ENCODE data around the gene PRKN.

The PRKN gene

DNA sequence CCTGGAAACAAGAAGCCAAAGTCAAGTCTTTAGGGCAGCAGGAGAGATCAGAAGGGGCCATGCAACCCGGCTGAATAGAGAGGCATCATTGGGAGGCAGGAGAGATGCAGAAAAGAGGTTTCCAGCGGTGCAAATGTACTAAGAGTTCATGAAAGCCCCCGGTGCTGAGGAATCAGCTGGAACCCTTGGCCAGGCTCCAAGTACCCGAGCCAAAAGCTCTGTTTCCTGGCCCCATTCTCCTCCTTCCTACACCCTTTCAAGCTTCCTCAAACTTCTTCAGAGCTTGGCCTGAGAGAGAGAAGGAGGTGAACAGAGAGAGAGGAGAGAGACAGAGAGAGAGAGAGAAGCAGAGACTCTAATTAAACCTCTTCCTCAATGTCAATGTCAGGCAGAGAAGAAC, 433.5 kb downstream of the PRKN start:
- no peaks in the 10 kb centered on the region for H3K9me3 ChIP-seq (ENCODE audit: control insufficient read depth in 5 of 5, low read length in 5 of 5)
- H3K9ac ChIP-seq (ENCODE audit: low read length in 5 of 5): no peak overlapping the region
- no peaks in the 10 kb centered on the region for H3K27me3 ChIP-seq (ENCODE audit: control insufficient read depth in 5 of 5, insufficient read depth in 4 of 5, low read length in 5 of 5)
- no peak overlapping the region for H3K27ac ChIP-seq (ENCODE audit: low read depth, low read length)
- no peaks in the 10 kb centered on the region for H3K36me3 ChIP-seq (ENCODE audit: control insufficient read depth in 5 of 5, insufficient read depth in 5 of 5, low read length in 5 of 5)
- H3K4me3 ChIP-seq (ENCODE audit: low read depth in 1 of 5, low read length in 5 of 5): no peak overlapping the region
- peaks cover 5 to 28% (median 15%) of the 10 kb centered on the region in 5 donors for H3K4me1 ChIP-seq (ENCODE audit: control insufficient read depth in 5 of 5, insufficient read depth in 5 of 5, low read length in 5 of 5)

DNA sequence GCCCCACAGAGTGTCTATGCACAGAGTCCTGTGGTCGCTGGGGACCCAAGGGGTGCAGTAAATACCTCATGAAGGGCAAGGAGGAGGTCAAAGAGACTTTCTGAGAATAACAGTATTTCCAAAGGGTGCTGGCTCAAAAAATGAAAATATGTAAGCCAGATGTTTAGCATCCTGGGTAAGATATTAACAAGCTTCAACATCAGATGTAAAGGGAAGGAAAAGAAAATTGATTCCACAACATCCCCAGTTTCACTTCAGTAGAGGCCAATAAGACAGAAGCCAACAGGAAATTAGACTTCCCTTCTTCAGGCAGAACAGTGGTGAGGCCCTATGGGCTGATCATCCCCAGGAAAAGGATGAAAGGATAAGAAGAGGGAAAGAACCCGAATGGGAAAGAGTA, 434.7 kb downstream of the PRKN start:
- no peak overlapping the region for H3K9ac ChIP-seq (ENCODE audit: low read length in 5 of 5)

DNA sequence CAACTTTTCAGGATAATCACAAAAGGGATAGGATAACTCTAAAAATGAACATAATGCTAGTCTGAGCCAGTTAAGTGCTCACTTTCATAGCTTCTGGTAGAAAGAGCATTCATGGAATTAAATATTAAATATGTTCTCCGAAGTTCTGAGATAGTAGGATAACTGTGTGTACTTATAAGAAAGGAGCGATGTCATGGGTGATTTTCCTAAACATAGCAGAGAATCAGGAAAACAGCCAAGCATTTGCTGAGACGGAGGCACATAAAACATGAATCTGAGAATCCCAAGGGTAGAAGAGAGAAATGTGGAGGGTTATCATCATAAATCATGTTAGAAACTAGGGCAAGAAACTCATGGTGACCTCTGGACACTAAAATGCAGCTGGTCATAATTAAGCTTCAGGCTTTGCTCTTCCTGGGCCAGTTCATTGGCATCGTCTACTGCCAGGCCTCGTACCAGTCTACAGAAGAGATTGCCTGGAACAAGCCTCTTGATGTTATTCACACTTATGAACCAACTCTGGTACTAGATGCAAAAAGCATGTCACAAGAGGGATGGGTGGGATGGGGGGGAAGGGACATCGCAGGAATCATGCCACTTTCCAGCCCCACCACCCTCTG, 436.6 kb downstream of the PRKN start:
- H3K36me3 ChIP-seq (ENCODE audit: control insufficient read depth in 5 of 5, insufficient read depth in 5 of 5, low read length in 5 of 5): no peaks in the 10 kb centered on the region
- H3K4me3 ChIP-seq (ENCODE audit: low read depth in 1 of 5, low read length in 5 of 5): no peak overlapping the region
- H3K9ac ChIP-seq (ENCODE audit: low read length in 5 of 5): no peak overlapping the region
- H3K4me1 ChIP-seq (ENCODE audit: control insufficient read depth in 5 of 5, insufficient read depth in 5 of 5, low read length in 5 of 5): peaks cover 5 to 28% (median 15%) of the 10 kb centered on the region in 5 donors
- H3K9me3 ChIP-seq (ENCODE audit: control insufficient read depth in 5 of 5, low read length in 5 of 5): no peaks in the 10 kb centered on the region
- H3K27me3 ChIP-seq (ENCODE audit: control insufficient read depth in 5 of 5, insufficient read depth in 4 of 5, low read length in 5 of 5): no peaks in the 10 kb centered on the region
- no peak overlapping the region for H3K27ac ChIP-seq (ENCODE audit: low read depth, low read length)

More for the DNA sequence above, 434.7 kb downstream of the PRKN start:
- H3K36me3 ChIP-seq (ENCODE audit: control insufficient read depth in 5 of 5, insufficient read depth in 5 of 5, low read length in 5 of 5): no peaks in the 10 kb centered on the region
- no peaks in the 10 kb centered on the region for H3K27me3 ChIP-seq (ENCODE audit: control insufficient read depth in 5 of 5, insufficient read depth in 4 of 5, low read length in 5 of 5)
- H3K9me3 ChIP-seq (ENCODE audit: control insufficient read depth in 5 of 5, low read length in 5 of 5): no peaks in the 10 kb centered on the region
- no peak overlapping the region for H3K27ac ChIP-seq (ENCODE audit: low read depth, low read length)
- peaks cover 5 to 28% (median 15%) of the 10 kb centered on the region in 5 donors for H3K4me1 ChIP-seq (ENCODE audit: control insufficient read depth in 5 of 5, insufficient read depth in 5 of 5, low read length in 5 of 5)
- no peak overlapping the region for H3K4me3 ChIP-seq (ENCODE audit: low read depth in 1 of 5, low read length in 5 of 5)

DNA sequence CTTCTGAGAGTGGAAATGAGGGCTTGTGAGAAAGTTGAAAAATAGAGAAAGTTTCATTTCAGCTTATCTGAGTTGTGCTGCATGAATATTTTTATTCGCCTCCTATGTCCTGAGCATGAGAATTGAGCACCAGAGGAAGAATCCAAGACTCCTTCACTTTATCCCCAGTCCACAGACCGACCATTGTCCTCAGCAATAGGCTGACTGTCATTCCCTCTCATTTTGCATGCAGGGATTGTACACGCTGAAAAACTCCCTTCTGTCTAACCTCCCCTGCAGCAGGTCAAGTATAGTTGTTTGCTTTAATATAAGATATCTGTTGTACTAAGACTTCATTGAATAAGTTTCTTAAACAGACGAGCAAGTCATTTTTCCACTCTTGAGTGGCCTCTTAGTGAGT, 437.6 kb downstream of the PRKN start:
- Histone ChIP-seq H3K27ac (ENCODE audit: low read depth, low read length) (no peak overlapping the region), H3K27me3 (ENCODE audit: control insufficient read depth in 5 of 5, insufficient read depth in 4 of 5, low read length in 5 of 5) (no peaks in the 10 kb centered on the region)

DNA sequence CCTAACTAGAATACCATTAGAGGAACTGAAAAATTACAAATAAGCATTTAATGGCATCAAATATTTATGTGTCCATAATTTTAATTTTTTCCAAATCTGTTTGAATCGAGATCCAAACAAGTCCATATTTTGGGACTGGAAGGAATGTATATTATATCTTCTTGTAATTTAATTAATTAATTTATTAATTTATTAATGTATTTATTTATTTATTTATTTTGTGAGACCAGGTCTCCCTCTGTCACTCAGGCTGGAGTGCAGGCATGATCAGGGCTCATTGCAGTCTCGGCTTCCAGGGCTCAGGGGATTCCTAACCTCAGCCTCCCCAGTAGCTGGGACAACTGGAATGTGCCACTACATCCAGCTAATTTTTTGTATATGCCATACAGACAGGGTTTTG, 453.6 kb downstream of the PRKN start:
- Histone ChIP-seq H3K4me1 (ENCODE audit: control insufficient read depth in 5 of 5, insufficient read depth in 5 of 5, low read length in 5 of 5) (no peaks in the 10 kb centered on the region), H3K27me3 (ENCODE audit: control insufficient read depth in 5 of 5, insufficient read depth in 4 of 5, low read length in 5 of 5) (no peaks in the 10 kb centered on the region), H3K36me3 (ENCODE audit: control insufficient read depth in 5 of 5, insufficient read depth in 5 of 5, low read length in 5 of 5) (no peaks in the 10 kb centered on the region), H3K27ac (ENCODE audit: low read depth, low read length) (no peak overlapping the region), H3K4me3 (ENCODE audit: low read depth in 1 of 5, low read length in 5 of 5) (no peak overlapping the region), H3K9me3 (ENCODE audit: control insufficient read depth in 5 of 5, low read length in 5 of 5) (no peaks in the 10 kb centered on the region), H3K9ac (ENCODE audit: low read length in 5 of 5) (no peak overlapping the region)

More for the DNA sequence above, 437.6 kb downstream of the PRKN start:
- Histone ChIP-seq H3K4me3 (ENCODE audit: low read depth in 1 of 5, low read length in 5 of 5) (no peak overlapping the region), H3K4me1 (ENCODE audit: control insufficient read depth in 5 of 5, insufficient read depth in 5 of 5, low read length in 5 of 5) (peaks cover 5 to 28% (median 15%) of the 10 kb centered on the region in 5 donors), H3K9ac (ENCODE audit: low read length in 5 of 5) (no peak overlapping the region), H3K9me3 (ENCODE audit: control insufficient read depth in 5 of 5, low read length in 5 of 5) (no peaks in the 10 kb centered on the region), H3K36me3 (ENCODE audit: control insufficient read depth in 5 of 5, insufficient read depth in 5 of 5, low read length in 5 of 5) (no peaks in the 10 kb centered on the region)

DNA sequence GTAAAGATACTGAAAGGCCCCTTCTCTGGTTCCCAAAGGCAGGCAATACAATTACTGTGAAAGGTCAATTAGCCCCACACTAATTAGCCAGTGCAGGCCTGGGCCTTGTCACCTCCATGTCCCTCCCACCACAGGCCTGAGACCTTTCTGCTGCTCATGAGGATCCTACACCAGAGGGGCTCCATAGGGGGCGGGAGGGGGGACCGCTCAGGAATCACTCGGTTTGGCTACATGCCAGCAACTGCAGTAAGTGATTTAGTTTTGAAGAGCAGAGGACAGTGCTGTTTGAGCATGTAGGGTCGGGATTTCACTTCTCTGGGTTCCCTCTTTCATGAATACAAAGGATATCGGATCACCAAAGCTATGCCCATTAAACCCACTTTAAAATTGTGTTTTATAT, 455.6 kb downstream of the PRKN start:
- H3K36me3 ChIP-seq (ENCODE audit: control insufficient read depth in 5 of 5, insufficient read depth in 5 of 5, low read length in 5 of 5): no peaks in the 10 kb centered on the region
- H3K4me1 ChIP-seq (ENCODE audit: control insufficient read depth in 5 of 5, insufficient read depth in 5 of 5, low read length in 5 of 5): peaks cover 0 to 9% (median 3%) of the 10 kb centered on the region in 5 donors
- no peak overlapping the region for H3K4me3 ChIP-seq (ENCODE audit: low read depth in 1 of 5, low read length in 5 of 5)
- no peaks in the 10 kb centered on the region for H3K9me3 ChIP-seq (ENCODE audit: control insufficient read depth in 5 of 5, low read length in 5 of 5)
- no peaks in the 10 kb centered on the region for H3K27me3 ChIP-seq (ENCODE audit: control insufficient read depth in 5 of 5, insufficient read depth in 4 of 5, low read length in 5 of 5)
- H3K27ac ChIP-seq (ENCODE audit: low read depth, low read length): no peak overlapping the region
- H3K9ac ChIP-seq (ENCODE audit: low read length in 5 of 5): no peak overlapping the region

DNA sequence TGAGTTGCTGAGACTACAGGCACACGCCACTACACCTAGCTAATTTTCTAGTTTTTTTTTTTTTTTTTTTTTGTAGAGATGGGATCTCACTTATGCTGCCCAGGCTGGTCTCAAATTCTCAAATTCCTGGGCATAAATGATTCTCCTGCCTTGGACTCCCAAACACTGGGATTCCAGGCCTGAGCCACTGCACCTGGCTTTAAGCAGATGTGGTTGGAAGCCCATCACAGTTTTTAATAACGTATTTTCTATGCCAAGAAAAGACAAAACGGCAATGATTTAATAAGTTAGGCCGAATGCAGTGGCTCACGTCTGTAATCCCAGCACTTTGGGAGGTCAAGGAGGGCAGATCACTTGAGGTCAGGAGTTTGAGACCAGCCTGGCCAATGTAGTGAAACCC, 456.6 kb downstream of the PRKN start:
- H3K4me3 ChIP-seq (ENCODE audit: low read depth in 1 of 5, low read length in 5 of 5): no peak overlapping the region
- H3K36me3 ChIP-seq (ENCODE audit: control insufficient read depth in 5 of 5, insufficient read depth in 5 of 5, low read length in 5 of 5): no peaks in the 10 kb centered on the region
- no peaks in the 10 kb centered on the region for H3K27me3 ChIP-seq (ENCODE audit: control insufficient read depth in 5 of 5, insufficient read depth in 4 of 5, low read length in 5 of 5)
- H3K27ac ChIP-seq (ENCODE audit: low read depth, low read length): no peak overlapping the region
- H3K9me3 ChIP-seq (ENCODE audit: control insufficient read depth in 5 of 5, low read length in 5 of 5): no peaks in the 10 kb centered on the region
- H3K4me1 ChIP-seq (ENCODE audit: control insufficient read depth in 5 of 5, insufficient read depth in 5 of 5, low read length in 5 of 5): peaks cover 0 to 17% (median 6%) of the 10 kb centered on the region in 5 donors
- H3K9ac ChIP-seq (ENCODE audit: low read length in 5 of 5): no peak overlapping the region

DNA sequence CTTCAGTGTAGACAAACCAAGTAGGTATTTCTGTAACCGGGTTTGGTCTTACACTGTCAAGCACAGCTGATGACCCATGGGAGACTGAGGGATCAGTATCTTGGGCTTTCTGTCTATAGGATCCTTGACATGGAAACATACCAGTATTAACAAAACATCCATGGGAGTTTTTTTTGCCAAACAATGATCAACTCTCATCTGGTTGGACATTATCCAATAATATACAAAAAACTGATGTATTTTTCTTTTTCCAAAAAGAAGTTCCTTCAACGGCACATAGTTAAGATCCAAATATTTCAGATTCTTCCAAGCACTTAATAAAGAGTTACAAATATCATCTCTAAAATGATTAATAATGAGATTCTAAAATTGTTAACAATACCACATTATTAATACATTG, 459.9 kb downstream of the PRKN start:
- no peak overlapping the region for H3K9ac ChIP-seq (ENCODE audit: low read length in 5 of 5)
- H3K4me1 ChIP-seq (ENCODE audit: control insufficient read depth in 5 of 5, insufficient read depth in 5 of 5, low read length in 5 of 5): peaks cover 0 to 17% (median 6%) of the 10 kb centered on the region in 5 donors
- no peaks in the 10 kb centered on the region for H3K36me3 ChIP-seq (ENCODE audit: control insufficient read depth in 5 of 5, insufficient read depth in 5 of 5, low read length in 5 of 5)
- H3K27me3 ChIP-seq (ENCODE audit: control insufficient read depth in 5 of 5, insufficient read depth in 4 of 5, low read length in 5 of 5): no peaks in the 10 kb centered on the region
- no peak overlapping the region for H3K27ac ChIP-seq (ENCODE audit: low read depth, low read length)
- no peak overlapping the region for H3K4me3 ChIP-seq (ENCODE audit: low read depth in 1 of 5, low read length in 5 of 5)
- no peaks in the 10 kb centered on the region for H3K9me3 ChIP-seq (ENCODE audit: control insufficient read depth in 5 of 5, low read length in 5 of 5)

DNA sequence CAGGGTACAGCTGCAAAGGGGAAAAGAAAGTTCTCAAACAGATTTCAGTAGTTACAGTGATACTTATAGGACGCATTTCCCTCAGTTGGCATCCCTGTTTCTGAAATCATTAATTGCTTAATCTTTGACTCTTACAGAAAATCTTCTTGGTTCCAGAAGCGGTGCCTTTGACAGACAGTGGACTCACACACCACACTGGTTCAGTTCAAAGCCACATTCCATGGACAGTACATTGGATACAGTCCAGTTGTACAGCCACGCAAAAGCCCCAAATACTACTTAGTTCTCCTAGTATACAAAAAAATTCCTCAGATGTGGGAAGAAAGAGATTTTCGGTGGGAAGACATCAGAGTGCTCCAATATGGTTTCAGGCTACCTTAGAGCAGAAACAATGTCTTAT, 460.4 kb downstream of the PRKN start:
- H3K9me3 ChIP-seq (ENCODE audit: control insufficient read depth in 5 of 5, low read length in 5 of 5): no peaks in the 10 kb centered on the region
- no peaks in the 10 kb centered on the region for H3K36me3 ChIP-seq (ENCODE audit: control insufficient read depth in 5 of 5, insufficient read depth in 5 of 5, low read length in 5 of 5)
- H3K27me3 ChIP-seq (ENCODE audit: control insufficient read depth in 5 of 5, insufficient read depth in 4 of 5, low read length in 5 of 5): no peaks in the 10 kb centered on the region
- H3K4me1 ChIP-seq (ENCODE audit: control insufficient read depth in 5 of 5, insufficient read depth in 5 of 5, low read length in 5 of 5): peaks cover 0 to 17% (median 6%) of the 10 kb centered on the region in 5 donors
- no peak overlapping the region for H3K4me3 ChIP-seq (ENCODE audit: low read depth in 1 of 5, low read length in 5 of 5)
- no peak overlapping the region for H3K27ac ChIP-seq (ENCODE audit: low read depth, low read length)
- no peak overlapping the region for H3K9ac ChIP-seq (ENCODE audit: low read length in 5 of 5)

DNA sequence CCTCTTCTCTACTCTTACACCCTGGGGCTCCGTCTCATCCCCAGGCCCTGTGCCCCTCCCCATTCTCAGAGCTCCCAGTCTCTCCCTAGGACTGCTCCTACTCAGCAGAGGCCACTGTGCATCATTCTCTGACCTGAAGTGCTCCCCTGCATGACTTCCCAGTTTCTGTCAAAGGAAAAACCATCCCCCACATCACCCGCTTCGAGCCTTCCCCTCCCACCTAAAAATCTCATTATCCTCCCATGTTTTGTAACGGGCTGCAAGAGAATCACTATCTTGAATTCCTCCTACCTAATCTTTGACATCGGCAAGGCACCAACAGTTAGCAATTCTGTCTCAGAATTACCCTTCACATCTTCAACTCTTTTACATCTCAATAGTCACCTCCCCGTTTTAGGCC, 463.0 kb downstream of the PRKN start:
- Histone ChIP-seq H3K27me3 (ENCODE audit: control insufficient read depth in 5 of 5, insufficient read depth in 4 of 5, low read length in 5 of 5) (no peaks in the 10 kb centered on the region), H3K4me1 (ENCODE audit: control insufficient read depth in 5 of 5, insufficient read depth in 5 of 5, low read length in 5 of 5) (peaks cover 0 to 17% (median 6%) of the 10 kb centered on the region in 5 donors), H3K27ac (ENCODE audit: low read depth, low read length) (no peak overlapping the region), H3K9me3 (ENCODE audit: control insufficient read depth in 5 of 5, low read length in 5 of 5) (no peaks in the 10 kb centered on the region), H3K4me3 (ENCODE audit: low read depth in 1 of 5, low read length in 5 of 5) (no peak overlapping the region), H3K36me3 (ENCODE audit: control insufficient read depth in 5 of 5, insufficient read depth in 5 of 5, low read length in 5 of 5) (no peaks in the 10 kb centered on the region), H3K9ac (ENCODE audit: low read length in 5 of 5) (no peak overlapping the region)
